Ovary (tissue), 3 donors: ENCODE results near the gene CHN2.
"Not testable (repeated sequence)": the region's sequence is repeated elsewhere in the genome, so short reads cannot be mapped to it uniquely, and the experiment has no call there.

ENCODE experiments used
- POLR2A ChIP-seq: fragments of 450-650 bp; IDR thresholded peaks from one replicate; pipeline ENCODE4 v1.6.1; 2017; ENCODE audit warnings: antibody characterized with exemption, mild to moderate bottlenecking, moderate library complexity
- TF ChIP-seq, protein P1 (sequence below), 3 donors: fragments of 450-650 bp in 2 of 3; fragments of 200-600 bp in 1 of 3; IDR thresholded peaks; one replicate each; pipeline versions ENCODE4 v1.5.1 to v1.8.0; 2016 to 2022; ENCODE audit warnings: antibody characterized with exemption in 3 of 3, mild to moderate bottlenecking in 1 of 3
- donor health status: DM: no; HTN: no; CAD: no.

DNA sequence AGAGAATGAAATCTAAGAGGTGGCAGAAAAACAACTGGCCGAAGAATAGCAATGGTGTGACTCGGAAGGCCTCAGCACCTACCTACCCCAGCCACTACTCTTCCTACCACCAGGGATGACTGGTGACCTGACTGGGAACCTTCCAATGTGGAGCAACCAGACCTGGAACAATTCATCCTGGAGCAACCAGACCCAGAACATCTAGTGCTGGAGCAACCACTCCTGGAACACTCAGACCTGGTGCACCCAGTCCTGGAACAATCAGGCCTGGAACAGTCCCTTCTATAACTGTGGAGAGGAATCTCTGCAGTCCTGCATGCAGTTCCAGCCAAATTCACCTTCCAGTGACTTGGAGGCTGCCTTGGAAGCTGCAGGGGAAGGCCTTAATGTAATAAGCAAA, 18.2 kb downstream of the CHN2 start:
- not testable (repeated sequence) for TF ChIP-seq POLR2A
- TF ChIP-seq, protein P1, sequence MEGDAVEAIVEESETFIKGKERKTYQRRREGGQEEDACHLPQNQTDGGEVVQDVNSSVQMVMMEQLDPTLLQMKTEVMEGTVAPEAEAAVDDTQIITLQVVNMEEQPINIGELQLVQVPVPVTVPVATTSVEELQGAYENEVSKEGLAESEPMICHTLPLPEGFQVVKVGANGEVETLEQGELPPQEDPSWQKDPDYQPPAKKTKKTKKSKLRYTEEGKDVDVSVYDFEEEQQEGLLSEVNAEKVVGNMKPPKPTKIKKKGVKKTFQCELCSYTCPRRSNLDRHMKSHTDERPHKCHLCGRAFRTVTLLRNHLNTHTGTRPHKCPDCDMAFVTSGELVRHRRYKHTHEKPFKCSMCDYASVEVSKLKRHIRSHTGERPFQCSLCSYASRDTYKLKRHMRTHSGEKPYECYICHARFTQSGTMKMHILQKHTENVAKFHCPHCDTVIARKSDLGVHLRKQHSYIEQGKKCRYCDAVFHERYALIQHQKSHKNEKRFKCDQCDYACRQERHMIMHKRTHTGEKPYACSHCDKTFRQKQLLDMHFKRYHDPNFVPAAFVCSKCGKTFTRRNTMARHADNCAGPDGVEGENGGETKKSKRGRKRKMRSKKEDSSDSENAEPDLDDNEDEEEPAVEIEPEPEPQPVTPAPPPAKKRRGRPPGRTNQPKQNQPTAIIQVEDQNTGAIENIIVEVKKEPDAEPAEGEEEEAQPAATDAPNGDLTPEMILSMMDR (IDR thresholded peaks at IDR 0.05), result not testable (repeated sequence)
